GM18858 (cell line): ENCODE measurements around the gene ZSWIM7.

Source experiments
- ATAC-seq: cut with Tn5 transposase; IDR thresholded peaks from one replicate; pipeline ENCODE4 v1.9.1; 2021; ENCODE audit not compliant: unreplicated experiment

Gene ZSWIM7

GRCh38 chr17:15999141-15999973 is at the start of gene ZSWIM7, which contains the start of gene TTC19:
Gene ZSWIM7, minus strand, starts transcription at chr17:15999704. Its CDS starts 110 bp downstream, at chr17:15999594.
Gene TTC19, plus strand, starts transcription at chr17:15999824. Its CDS starts 25 bp downstream, at chr17:15999849.
- peak; percentile 92 for ATAC-seq

GRCh38 chr17:16048811-16049449 is 49.4 kb upstream of the ZSWIM7 start:
- ATAC-seq, result no peak

GRCh38 chr17:16046966-16047365 is 47.5 kb upstream of the ZSWIM7 start:
- no peak for ATAC-seq

- no peak for ATAC-seq
Observed at GRCh38 chr17:16044487-16044886, 45.0 kb upstream of the ZSWIM7 start.

- ATAC-seq, result no peak
Observed at GRCh38 chr17:16040710-16041251, 41.3 kb upstream of the ZSWIM7 start.

- no peak for ATAC-seq
Observed at GRCh38 chr17:16037636-16038035, 38.1 kb upstream of the ZSWIM7 start.

GRCh38 chr17:16036261-16036660 is 36.8 kb upstream of the ZSWIM7 start:
- no peak for ATAC-seq

- no peak for ATAC-seq
Observed at GRCh38 chr17:16033729-16034349, 34.3 kb upstream of the ZSWIM7 start.

GRCh38 chr17:16027708-16028584 is 28.4 kb upstream of the ZSWIM7 start:
- peak; percentile 97 for ATAC-seq

GRCh38 chr17:16026895-16027294 is 27.4 kb upstream of the ZSWIM7 start:
- ATAC-seq, result no peak

GRCh38 chr17:16025202-16025601 is 25.7 kb upstream of the ZSWIM7 start:
- ATAC-seq, result no peak

- no peak for ATAC-seq
Observed at GRCh38 chr17:16023881-16024280, 24.4 kb upstream of the ZSWIM7 start.

GRCh38 chr17:16019347-16019746 is 19.8 kb upstream of the ZSWIM7 start:
- no peak for ATAC-seq

GRCh38 chr17:16013943-16014407 is 14.5 kb upstream of the ZSWIM7 start:
- ATAC-seq, result no peak

- no peak for ATAC-seq
Observed at GRCh38 chr17:16007439-16007838, 7.9 kb upstream of the ZSWIM7 start.

GRCh38 chr17:16005636-16006035 is 6.1 kb upstream of the ZSWIM7 start:
- ATAC-seq, result no peak

GRCh38 chr17:16003841-16004240 is 4.3 kb upstream of the ZSWIM7 start:
- no peak for ATAC-seq

- no peak for ATAC-seq
Observed at GRCh38 chr17:16002708-16003260, 3.3 kb upstream of the ZSWIM7 start.

GRCh38 chr17:16001226-16001897 is 1.9 kb upstream of the ZSWIM7 start:
- no peak for ATAC-seq
